ENCODE data around the gene ANKS1A.
"Not testable (repeated sequence)": the region's sequence is repeated elsewhere in the genome, so short reads cannot be mapped to it uniquely, and the experiment has no call there.

Gene ANKS1A, protein sequence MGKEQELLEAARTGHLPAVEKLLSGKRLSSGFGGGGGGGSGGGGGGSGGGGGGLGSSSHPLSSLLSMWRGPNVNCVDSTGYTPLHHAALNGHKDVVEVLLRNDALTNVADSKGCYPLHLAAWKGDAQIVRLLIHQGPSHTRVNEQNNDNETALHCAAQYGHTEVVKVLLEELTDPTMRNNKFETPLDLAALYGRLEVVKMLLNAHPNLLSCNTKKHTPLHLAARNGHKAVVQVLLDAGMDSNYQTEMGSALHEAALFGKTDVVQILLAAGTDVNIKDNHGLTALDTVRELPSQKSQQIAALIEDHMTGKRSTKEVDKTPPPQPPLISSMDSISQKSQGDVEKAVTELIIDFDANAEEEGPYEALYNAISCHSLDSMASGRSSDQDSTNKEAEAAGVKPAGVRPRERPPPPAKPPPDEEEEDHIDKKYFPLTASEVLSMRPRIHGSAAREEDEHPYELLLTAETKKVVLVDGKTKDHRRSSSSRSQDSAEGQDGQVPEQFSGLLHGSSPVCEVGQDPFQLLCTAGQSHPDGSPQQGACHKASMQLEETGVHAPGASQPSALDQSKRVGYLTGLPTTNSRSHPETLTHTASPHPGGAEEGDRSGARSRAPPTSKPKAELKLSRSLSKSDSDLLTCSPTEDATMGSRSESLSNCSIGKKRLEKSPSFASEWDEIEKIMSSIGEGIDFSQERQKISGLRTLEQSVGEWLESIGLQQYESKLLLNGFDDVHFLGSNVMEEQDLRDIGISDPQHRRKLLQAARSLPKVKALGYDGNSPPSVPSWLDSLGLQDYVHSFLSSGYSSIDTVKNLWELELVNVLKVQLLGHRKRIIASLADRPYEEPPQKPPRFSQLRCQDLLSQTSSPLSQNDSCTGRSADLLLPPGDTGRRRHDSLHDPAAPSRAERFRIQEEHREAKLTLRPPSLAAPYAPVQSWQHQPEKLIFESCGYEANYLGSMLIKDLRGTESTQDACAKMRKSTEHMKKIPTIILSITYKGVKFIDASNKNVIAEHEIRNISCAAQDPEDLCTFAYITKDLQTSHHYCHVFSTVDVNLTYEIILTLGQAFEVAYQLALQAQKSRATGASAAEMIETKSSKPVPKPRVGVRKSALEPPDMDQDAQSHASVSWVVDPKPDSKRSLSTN

DNA sequence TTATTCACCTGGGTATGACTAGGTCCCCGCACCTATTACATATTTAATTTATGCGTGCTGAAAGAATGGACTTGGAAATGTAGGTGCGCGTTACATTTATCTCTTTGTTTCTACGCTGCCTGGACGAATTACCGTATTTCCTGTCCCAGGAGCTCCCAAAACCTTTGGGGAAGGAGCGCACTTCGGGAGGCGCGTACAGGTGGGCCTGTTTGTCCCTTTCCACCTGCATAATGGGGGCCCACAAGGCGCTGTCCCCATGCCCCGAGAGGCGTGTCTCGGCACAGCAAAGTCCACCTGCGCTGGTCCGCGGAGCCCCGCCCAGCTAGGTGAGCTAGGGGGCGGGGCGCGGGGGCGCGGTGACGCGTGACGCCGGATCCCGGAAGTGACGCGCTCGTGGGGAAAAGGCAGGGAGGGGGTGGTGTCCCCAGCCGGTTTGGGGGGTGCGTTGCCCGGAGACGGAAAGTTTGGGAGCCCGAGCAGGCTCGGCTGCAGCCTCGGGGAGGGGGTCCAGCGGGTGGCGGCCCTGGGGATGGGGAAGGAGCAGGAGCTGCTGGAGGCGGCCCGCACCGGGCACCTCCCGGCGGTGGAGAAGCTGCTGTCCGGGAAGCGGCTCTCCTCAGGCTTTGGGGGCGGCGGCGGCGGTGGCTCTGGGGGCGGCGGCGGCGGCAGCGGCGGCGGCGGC, at the start of gene ANKS1A:
ANKS1A (plus strand) TSS at position 382 of the 682 bp plus-strand sequence; CDS start at position 530, 148 bp downstream.
- DNase-seq (ENCODE audit: low read depth in 2 of 3, low spot score in 1 of 3): peak; percentile 77 to 86 (median 83)

DNA sequence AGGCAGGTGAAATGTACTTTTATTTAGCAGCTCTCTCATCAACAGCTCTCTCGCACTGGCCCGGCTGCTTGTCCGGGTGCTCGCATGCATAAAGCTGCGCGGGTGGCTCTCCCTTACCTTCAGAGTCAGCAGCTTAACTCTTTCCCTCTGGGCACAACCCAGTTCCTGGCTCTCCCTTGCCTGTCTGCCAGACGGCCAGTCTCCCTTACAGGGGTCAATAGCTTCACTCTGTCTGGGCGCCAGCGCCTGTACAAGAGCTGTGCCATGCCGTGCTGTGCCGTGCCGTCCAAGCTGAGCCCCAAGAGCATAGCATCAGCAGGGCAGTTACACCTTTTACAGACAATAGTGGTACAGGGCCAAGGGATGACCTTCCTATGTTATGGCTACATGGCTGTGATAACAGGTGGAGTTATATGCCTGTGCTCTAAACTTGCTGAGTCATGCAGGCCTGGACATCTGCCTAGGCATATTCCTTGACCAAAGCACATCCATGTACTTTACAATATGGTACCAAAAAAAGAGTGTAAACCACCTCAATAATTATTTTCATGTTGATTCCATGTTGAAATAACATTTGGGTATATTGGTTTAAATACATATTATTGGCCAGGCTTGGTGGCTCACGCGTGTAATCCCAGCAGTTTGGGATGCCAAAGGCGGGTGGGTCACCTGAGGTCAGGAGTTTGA, 49.2 kb upstream of the ANKS1A start:
- no peak for DNase-seq (ENCODE audit: low read depth in 2 of 3, low spot score in 1 of 3)

- not testable (repeated sequence) for DNase-seq (ENCODE audit: low read depth in 2 of 3, low spot score in 1 of 3)
These were observed 40.0 kb upstream of the ANKS1A start for GRCh38 chr6:34849066-34849465.

- DNase-seq (ENCODE audit: low read depth in 2 of 3, low spot score in 1 of 3): no peak
These were observed 37.7 kb upstream of the ANKS1A start for GRCh38 chr6:34851361-34851760.

DNA sequence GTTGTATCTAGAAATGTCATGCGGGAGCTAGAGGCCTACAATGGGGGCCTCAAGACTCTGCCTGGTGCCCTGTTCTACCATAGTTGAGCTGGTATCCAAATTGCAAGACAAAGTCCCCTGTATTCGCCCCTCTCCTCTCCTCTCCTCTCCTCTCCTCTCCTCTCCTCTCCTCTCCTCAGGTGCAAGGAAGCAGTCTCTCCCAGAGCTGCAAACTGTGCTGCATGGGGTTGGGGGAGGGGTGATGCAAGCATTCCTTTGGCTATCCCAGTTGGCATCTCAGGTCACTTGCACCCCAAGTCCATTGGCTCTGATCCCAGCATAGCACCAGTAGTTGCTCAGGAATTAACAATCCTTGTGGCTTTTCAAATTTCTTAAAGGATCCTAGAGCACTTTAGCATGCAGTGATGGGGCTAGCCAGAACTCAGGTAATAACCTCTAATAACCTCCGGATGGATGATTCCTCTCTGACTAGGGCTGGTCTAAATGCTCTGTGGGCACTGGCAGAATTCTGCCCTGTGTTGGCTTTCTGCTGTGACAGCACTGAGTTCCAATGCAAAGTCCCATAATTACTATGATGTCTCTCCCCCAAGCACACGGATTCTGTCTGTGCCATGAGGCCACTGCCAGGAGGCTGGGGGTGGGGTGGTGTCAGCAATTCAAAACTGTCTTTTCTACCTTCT, 36.5 kb upstream of the ANKS1A start:
- DNase-seq (ENCODE audit: low read depth in 2 of 3, low spot score in 1 of 3): no peak

GRCh38 chr6:34855463-34855862, 33.6 kb upstream of the ANKS1A start:
- DNase-seq (ENCODE audit: low read depth in 2 of 3, low spot score in 1 of 3): no peak

DNA sequence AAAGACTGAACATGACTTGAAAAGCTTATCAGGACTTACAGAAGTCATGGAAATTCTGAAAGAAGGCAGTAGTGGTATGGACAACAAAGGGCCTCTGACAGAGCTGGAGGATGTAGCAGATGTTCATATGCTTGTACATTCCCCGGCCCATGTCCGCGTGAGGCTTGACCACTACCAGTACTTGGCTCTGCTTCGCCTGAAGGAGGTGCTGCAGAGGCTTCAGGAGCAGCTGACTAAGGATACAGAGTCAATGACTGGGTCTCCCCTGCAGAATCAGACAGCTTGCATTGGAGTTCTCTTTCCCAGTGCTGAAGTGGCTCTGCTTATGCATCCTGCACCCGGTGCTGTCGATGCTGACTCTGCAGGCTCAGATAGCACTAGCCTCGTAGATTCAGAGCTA, 30.4 kb upstream of the ANKS1A start:
- no peak for DNase-seq (ENCODE audit: low read depth in 2 of 3, low spot score in 1 of 3)

GRCh38 chr6:34859951-34860350, 29.1 kb upstream of the ANKS1A start:
- DNase-seq (ENCODE audit: low read depth in 2 of 3, low spot score in 1 of 3): no peak

GRCh38 chr6:34860776-34861175, 28.3 kb upstream of the ANKS1A start:
- DNase-seq (ENCODE audit: low read depth in 2 of 3, low spot score in 1 of 3): no peak

- no peak for DNase-seq (ENCODE audit: low read depth in 2 of 3, low spot score in 1 of 3)
These were observed 25.0 kb upstream of the ANKS1A start for GRCh38 chr6:34864007-34864406.

DNA sequence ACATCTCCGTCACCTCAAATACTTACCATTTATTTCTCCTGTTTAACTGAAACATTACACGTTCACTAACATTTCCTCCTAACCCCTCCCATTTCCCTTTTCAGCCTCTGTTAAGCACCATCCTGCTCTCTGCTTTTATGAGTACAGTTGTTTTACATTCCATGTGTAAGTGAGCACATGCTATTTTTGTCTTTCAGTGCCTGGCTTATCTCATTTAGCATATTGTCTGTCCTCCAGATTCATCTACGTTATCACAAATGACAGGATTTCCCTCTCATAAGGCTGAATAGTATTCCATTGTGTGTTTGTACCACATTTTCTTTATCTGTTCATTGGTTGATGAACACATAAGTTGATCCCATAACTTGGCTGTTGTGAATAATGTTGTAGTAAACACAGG, 23.9 kb upstream of the ANKS1A start:
- no peak for DNase-seq (ENCODE audit: low read depth in 2 of 3, low spot score in 1 of 3)

- no peak for DNase-seq (ENCODE audit: low read depth in 2 of 3, low spot score in 1 of 3)
These were observed 22.5 kb upstream of the ANKS1A start for GRCh38 chr6:34866509-34866908.

- no peak for DNase-seq (ENCODE audit: low read depth in 2 of 3, low spot score in 1 of 3)
These were observed 21.6 kb upstream of the ANKS1A start for GRCh38 chr6:34867484-34867883.

DNA sequence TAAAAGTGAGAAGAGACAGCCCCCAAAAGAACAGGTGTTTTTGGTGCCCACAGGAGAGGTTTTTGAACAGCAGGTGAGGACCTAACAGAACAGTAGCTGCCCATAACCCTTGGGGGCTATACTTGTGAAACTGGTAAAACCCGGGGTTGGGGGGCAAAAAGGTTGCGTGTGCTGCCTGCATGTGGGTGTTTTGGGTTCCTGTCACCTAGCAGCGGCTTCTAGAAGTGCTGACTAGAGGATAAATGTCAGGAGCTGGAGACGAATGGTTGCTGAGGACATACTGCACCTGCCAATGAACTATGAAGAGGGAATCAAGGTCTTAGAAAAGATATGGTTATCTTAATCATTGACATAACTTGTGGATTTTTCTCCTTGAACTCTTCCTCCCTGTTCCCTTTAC, 17.2 kb upstream of the ANKS1A start:
- no peak for DNase-seq (ENCODE audit: low read depth in 2 of 3, low spot score in 1 of 3)

GRCh38 chr6:34872332-34872731, 16.7 kb upstream of the ANKS1A start:
- no peak for DNase-seq (ENCODE audit: low read depth in 2 of 3, low spot score in 1 of 3)

DNA sequence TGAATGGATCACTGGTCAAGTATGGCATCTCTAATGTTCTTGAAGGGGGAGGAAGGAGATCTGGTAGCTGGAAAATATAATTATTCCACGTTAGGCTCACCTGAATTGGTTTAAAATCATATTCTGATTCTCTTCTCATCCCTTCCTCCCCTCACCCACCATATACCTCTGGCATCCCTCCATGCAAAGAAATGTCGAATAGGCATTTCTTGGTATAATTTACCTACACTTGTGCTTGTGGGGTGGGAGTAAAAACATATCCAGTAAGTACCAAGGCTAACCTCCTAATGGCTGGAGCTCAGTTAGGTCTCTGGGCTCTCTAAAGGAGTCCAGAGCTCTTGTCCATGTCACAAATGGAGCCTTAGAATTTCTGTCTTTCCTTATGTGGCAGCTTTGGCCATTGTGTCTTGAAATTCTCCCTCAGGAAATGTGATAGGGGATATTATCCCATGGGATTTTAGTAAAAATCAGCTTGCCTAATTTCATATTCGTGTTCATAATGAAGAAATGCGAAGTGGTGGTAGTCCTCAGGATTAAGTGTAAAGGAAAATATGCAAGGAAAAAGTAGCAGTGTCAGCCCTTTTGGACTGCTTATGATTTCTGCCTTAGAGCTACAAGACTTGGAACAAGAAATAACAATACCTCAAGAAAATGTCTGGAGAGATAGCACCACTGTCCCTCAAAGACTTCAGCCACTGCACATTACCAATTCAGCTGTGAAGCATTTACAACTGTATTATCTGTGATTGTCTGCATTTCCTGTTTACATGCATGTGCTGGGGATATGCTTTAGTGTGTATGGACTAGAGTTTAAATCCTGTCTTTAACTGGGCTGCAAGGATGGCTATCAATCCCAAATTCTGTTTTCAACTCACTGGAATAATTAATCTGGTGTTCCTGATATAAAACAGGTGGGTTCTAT, 13.5 kb upstream of the ANKS1A start:
- no peak for DNase-seq (ENCODE audit: low read depth in 2 of 3, low spot score in 1 of 3)

- DNase-seq (ENCODE audit: low read depth in 2 of 3, low spot score in 1 of 3): no peak
These were observed 12.6 kb upstream of the ANKS1A start for GRCh38 chr6:34876472-34876871.

- DNase-seq (ENCODE audit: low read depth in 2 of 3, low spot score in 1 of 3): no peak
These were observed 11.8 kb upstream of the ANKS1A start for GRCh38 chr6:34877259-34877658.
